Left hindlimb (tissue), 1 donor: ENCODE results near the gene FKBP14.
"Not testable (repeated sequence)": the region's sequence is repeated elsewhere in the genome, so short reads cannot be mapped to it uniquely, and the experiment has no call there.

Experiments used
- DNase-seq: peaks from one replicate; pipeline ENCODE4 v3.0.0-alpha.2; 2018

The FKBP14 gene

DNA sequence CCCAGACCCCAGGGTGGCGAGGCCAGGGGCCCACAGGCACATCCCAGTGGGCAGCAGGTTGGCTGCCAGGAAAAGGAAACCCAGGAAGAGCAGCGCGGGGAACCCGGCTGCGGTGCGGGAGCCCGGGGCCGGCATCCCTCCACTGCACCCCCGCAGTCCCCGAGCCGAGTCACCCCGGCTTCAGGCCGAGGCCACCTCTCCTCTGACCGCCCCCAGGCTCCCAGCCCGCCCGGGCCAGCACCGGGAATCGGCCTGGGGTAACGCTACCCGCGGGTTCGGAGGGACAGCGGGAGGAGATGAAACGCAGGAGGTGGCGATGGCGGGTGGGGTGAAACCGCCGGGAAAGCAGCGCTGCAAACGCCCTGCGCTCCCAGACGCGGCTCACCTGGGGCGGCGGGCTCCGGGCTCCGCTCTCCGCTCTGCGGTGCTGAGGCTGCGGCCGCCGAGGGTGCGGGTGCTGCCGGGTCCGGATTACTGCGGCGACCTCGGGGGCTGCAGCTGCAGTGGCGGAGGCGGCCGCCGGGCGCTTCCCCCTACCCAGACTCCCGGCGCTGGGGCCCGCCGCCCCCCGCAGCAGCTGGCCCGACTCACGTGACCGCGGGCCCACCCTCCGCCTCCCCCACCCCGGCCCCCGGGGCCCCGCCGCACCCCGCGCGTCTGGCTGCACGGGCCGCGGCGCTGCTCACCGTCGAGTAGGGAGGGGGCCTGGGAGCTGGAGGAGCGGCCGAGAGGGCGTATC lies 37.1 kb downstream of the FKBP14 start, which contains the start of gene SCRN1:
Gene SCRN1 (minus strand): TSS at position 545 of the 739 bp plus-strand sequence. CDS start 20,734 bp downstream, outside the sequence.
- DNase-seq = peak; percentile 76

GRCh38 chr7:29988424-29989256 lies 37.9 kb downstream of the FKBP14 start:
- peak; percentile 63 for DNase-seq

DNA sequence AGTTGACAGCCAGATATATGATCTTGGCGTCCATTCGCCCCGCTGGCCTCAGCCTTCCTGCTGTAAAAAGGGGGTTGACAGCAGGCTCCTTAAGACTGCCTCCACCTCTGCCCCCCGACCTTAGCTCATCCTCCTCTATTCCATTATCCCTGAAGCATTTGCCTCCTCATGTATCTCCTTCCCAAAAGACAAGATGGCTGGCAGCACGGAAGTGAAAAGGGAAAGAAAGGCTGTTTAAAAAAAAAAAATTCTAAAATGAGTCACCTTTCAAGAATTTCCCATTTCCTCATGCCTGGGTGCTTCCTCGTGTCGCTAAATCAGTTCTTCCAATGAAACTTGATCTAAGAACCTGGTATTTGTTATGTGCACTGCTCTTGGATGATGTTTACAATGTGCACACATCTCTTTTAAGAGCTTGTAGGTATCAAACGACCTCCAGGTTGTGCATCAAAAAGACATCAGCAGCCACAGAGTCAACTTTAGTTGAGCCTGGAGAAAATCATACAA lies 38.6 kb downstream of the FKBP14 start:
- DNase-seq = no peak

GRCh38 chr7:29987083-29987482 lies 39.4 kb downstream of the FKBP14 start:
- no peak for DNase-seq

- no peak for DNase-seq
Observed at GRCh38 chr7:29980151-29980550, 46.4 kb downstream of the FKBP14 start.

- no peak for DNase-seq
Observed at GRCh38 chr7:29977886-29978651, 48.4 kb downstream of the FKBP14 start.

- peak; percentile 51 for DNase-seq
Observed at GRCh38 chr7:29976673-29977415, 49.7 kb downstream of the FKBP14 start.

DNA sequence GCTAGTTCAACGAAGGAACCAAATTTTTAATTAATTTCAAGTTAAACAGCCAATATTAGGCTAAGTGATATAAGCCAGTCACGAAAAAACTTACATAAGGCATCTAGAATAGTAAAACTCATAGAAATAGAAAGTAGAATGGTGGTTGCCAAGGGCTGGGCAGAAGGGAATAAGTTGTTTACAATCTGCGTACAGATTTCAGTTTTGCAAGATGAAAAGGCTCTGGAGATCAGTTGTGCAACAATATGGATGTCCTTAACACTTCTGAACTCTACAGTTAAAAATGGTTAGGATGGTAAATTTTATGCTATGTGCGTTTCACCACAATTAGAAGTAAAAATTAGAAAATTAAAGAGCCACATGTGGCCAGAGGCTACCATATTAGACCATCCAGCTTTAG lies 50.2 kb downstream of the FKBP14 start:
- DNase-seq = no peak

DNA sequence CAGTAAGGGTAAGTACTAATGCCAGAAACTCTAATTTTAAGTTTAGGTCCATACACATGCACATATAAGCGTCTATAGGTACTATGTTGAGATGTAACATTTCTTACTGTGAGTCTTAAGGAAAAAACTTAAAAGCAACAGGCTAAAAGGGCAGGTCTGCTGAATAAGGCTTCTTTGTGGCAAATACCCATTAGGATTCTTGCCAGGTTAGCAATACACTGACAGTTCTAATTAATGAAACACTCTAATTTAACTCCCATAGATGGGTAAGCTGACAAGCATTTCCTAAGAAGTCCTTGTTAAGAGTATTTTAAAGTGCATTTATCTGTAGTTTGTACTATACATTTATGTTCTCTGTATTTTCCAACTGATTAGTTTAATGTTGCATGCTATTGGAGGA lies 50.9 kb downstream of the FKBP14 start:
- no peak for DNase-seq

DNA sequence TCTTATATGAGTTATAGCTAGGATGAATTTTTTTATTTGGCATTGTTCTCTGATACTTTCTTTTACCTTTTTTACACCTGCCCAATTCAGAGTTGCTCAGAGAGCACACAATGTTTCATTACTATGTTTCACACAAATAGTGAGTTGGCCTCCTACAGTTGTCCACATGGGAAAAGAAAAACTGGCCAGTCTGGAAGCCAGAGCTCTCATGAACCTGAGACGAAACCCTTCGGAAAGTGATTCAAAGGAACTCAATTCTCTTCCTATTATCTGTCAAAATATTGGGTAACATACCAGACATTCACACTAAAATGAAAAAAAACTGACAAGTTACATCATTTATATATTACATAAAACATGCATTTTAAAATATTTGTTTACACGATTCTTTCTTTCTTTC lies 52.2 kb downstream of the FKBP14 start:
- no peak for DNase-seq

DNA sequence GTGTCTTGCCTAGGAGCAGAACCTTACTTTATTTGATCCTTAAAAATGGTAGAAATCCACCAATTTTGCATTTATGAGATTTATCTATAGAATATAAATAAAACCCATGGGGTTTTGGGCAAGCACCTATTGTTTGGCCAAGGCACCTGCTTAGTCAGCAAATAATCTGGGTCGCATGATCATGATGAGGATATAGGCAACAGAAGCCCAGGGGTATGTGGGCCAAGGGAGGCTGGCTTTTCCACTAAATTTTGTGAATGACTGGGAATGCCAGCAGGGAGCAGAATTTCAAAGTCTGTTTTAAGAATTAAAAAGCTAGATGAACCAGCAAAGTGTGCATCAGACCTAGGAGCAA lies 54.2 kb downstream of the FKBP14 start:
- DNase-seq = no peak

GRCh38 chr7:29971566-29972314 lies 54.8 kb downstream of the FKBP14 start:
- DNase-seq = no peak

DNA sequence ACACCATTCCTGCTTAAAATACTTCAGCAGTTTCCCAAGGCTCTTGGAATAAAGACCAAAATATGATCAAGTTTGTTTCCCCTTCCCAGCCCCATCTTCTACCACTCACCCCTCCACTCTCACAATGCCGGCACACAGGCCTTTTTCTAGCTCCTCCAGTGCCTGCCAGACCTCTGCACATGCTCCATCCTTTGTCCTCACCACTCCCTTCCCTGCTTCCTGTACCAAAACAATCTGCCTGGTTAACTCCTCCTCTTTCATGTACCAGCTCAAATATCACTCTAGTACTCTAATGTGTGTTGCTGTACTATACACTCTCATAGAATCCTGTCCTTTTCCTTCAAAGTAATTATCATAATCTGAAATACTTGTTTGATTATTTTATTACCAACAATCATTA lies 56.3 kb downstream of the FKBP14 start:
- no peak for DNase-seq

DNA sequence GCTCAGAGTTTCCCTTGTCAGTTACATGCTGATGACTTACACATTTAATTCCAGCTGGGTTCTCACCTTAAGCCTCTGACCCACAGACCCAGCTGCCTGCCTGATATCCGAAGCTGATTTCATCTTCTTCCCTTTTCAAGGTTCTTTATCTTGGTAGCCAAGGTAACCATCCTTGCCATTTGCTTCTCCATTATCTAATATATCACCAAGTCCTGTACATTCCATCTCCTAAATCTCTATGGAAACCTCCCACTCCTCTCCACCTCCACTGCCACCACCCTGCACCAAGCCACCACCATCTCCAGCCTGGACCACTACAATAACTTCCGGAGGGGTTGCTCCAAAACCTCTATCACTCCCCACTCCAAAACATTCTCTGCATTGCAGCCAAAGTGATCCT lies 56.8 kb downstream of the FKBP14 start:
- no peak for DNase-seq

- DNase-seq = no peak
Observed at GRCh38 chr7:29968683-29969395, 57.7 kb downstream of the FKBP14 start.

- DNase-seq = no peak
Observed at GRCh38 chr7:29965030-29965429, 61.5 kb downstream of the FKBP14 start.

DNA sequence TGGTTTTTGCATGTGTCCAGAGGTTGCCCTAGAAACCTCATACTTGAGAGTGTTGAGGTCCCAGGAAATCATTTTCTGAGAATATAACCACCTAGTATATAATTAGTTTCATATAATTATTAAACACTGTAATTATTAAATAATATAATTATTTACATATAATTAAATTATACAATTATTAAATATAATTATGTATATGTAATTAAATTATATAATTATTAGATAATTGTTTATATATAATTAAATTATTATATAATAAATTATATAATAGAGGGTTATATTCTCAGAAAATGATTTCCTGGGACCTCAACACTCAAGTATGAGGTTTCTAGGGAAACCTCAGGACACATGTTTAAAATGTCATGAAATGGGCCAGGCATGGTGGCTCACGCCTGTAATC lies 64.5 kb downstream of the FKBP14 start:
- DNase-seq = no peak

- DNase-seq = not testable (repeated sequence)
Observed at GRCh38 chr7:29961611-29962010, 64.9 kb downstream of the FKBP14 start.
